ENCODE results near the gene ATG14.

DNA sequence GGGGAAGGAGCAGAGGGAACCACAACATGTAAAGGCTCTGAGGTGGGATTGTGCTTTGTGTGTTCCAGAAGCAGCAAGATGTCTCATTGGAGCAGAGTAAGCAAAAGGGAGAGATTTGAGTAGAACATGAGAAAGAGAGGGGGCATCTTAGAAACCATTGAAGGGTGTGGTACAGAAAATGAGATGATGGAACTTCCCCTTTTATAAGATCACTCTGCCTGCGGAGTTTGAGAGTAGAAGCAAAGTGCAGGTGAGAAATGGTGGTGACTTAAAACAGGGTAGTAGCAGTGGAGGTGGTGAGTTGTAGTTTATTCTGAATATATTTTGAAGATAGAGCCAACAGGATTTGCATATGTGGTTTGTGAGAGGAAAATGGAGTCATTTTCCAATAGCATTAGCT lies 84.5 kb downstream of the ATG14 start:
- TF ChIP-seq CTCF (IDR thresholded peaks at IDR 0.05) (no peak), POLR2A (IDR thresholded peaks at IDR 0.05) (no peak), POLR2AphosphoS5 (IDR thresholded peaks at IDR 0.05) (no peak)

Measured in prostate gland (tissue), 2 donors.